ENCODE results near the gene BLM. TPM values are rescaled to one million over a fixed set of nuclear protein-coding genes. Genes with fewer than 3 reads are reported as not detected.

The BLM gene
- polyA plus RNA-seq, 1 of the 3 experiments (the other 2 are of a cell fraction): 2.7 TPM

DNA sequence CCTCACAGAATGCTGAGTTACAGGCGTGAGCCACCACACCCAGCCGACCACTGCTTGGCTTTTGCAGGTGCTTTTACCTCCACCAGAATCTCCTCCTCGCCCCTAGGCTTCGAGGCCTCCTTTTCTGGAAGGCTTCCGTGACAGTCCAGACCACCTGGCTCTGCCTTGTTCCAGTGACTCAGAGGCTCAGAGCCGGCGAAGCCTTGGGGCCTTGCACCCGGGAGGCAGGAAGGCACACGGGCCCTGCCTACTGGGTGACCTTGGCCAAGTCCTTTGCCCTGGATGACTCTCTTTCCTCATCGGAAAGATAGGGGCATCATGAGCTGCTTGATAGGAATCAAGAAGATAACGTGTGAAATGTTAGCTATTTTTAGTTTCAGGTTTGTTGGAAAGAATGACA, 119.9 kb downstream of the BLM start:
- POLR2A ChIA-PET: no interaction called here
- Histone ChIP-seq H3K9ac (no peak overlapping the region), H3K4me3 (ENCODE audit: low read depth in 2 of 2, low read length in 1 of 2) (no peak overlapping the region), H3F3A (replicated peaks; ENCODE audit: insufficient read depth) (peaks cover 4% of the 10 kb centered on the region), H3K4me1 (ENCODE audit: control insufficient read depth in 1 of 2, insufficient read depth in 2 of 2, low read depth in 1 of 2, low read length in 1 of 2) (peaks cover 0 to 11% of the 10 kb centered on the region in 2 experiments; a peak in 1 of 4 replicates), H3K27ac (ENCODE audit: low read depth in 2 of 2, low read length in 1 of 2) (no peak overlapping the region), H3K9me3 (no peaks in the 10 kb centered on the region), H3K79me2 (ENCODE audit: insufficient read depth) (no peaks in the 10 kb centered on the region), H2AFZ (ENCODE audit: low read depth) (no peak overlapping the region), H3K9me2 (no peaks in the 10 kb centered on the region), H4K20me1 (ENCODE audit: insufficient read depth) (no peaks in the 10 kb centered on the region), H3K27me3 (ENCODE audit: insufficient read depth) (no peaks in the 10 kb centered on the region), H3K4me2 (no peak overlapping the region), H3K36me3 (replicated peaks in 1 of 2; ENCODE audit: control insufficient read depth in 1 of 2, insufficient read depth in 2 of 2, low read length in 1 of 2) (no peaks in the 10 kb centered on the region)
- WGBS (ENCODE audit: low lambda C conversion rate): 79% methylated on average over 10 of the region's 11 CpGs
- CTCF ChIA-PET: no interaction called here
- no peak for DNase-seq
- TF ChIP-seq NRF1 (IDR thresholded peaks at IDR 0.05; ENCODE audit: low read depth, low read length): no peak
- TF ChIP-seq RCOR1 (IDR thresholded peaks at IDR 0.05; ENCODE audit: low read length): no peak
- TF ChIP-seq RFX5 (IDR thresholded peaks at IDR 0.05; ENCODE audit: low read length): no peak
- no peak for TF ChIP-seq RAD21 (IDR thresholded peaks at IDR 0.05; ENCODE audit: low read length)
- TF ChIP-seq MEF2A (IDR thresholded peaks at IDR 0.05; ENCODE audit: borderline replicate concordance, low read depth): no peak
- TF ChIP-seq SMC3 (IDR thresholded peaks at IDR 0.05; ENCODE audit: low read depth, low read length): no peak
- TF ChIP-seq, protein P1, sequence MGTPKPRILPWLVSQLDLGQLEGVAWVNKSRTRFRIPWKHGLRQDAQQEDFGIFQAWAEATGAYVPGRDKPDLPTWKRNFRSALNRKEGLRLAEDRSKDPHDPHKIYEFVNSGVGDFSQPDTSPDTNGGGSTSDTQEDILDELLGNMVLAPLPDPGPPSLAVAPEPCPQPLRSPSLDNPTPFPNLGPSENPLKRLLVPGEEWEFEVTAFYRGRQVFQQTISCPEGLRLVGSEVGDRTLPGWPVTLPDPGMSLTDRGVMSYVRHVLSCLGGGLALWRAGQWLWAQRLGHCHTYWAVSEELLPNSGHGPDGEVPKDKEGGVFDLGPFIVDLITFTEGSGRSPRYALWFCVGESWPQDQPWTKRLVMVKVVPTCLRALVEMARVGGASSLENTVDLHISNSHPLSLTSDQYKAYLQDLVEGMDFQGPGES (IDR thresholded peaks at IDR 0.05; ENCODE audit: low read depth, low read length): no peak
- TF ChIP-seq EP300 (IDR thresholded peaks at IDR 0.05; ENCODE audit: borderline replicate concordance in 1 of 2, low read depth in 1 of 2, low read length in 1 of 2): no peak

DNA sequence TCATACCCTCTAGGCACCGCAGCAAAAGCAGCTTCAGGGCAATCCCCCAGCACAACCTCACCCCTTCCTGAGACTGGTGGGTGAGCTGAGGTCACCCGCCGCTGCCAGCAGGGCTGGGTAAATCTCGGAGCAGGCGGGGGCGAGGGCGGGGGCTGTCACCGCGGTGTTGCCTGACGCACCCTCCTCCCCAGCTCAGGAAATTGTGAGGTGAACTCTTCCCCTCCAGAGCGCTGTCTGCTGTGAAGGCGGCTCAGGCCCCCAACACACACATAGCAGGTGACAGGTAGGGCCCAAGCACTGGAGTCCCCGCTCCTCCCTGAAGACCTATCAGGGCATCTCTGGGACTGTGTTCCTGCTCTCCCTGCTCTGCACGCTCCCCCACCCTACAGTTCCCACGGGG, 121.0 kb downstream of the BLM start:
- Histone ChIP-seq H3K36me3 (replicated peaks in 1 of 2; ENCODE audit: control insufficient read depth in 1 of 2, insufficient read depth in 2 of 2, low read length in 1 of 2) (no peaks in the 10 kb centered on the region), H3K4me1 (ENCODE audit: control insufficient read depth in 1 of 2, insufficient read depth in 2 of 2, low read depth in 1 of 2, low read length in 1 of 2) (peaks cover 0 to 11% of the 10 kb centered on the region in 2 experiments; a peak in 1 of 4 replicates), H2AFZ (ENCODE audit: low read depth) (no peak overlapping the region), H3K9me2 (no peaks in the 10 kb centered on the region), H3K27ac (ENCODE audit: low read depth in 2 of 2, low read length in 1 of 2) (no peak overlapping the region), H4K20me1 (ENCODE audit: insufficient read depth) (no peaks in the 10 kb centered on the region), H3F3A (replicated peaks; ENCODE audit: insufficient read depth) (peaks cover 4% of the 10 kb centered on the region), H3K27me3 (ENCODE audit: insufficient read depth) (no peaks in the 10 kb centered on the region), H3K4me3 (ENCODE audit: low read depth in 2 of 2, low read length in 1 of 2) (no peak overlapping the region), H3K9ac (no peak overlapping the region), H3K79me2 (ENCODE audit: insufficient read depth) (no peaks in the 10 kb centered on the region), H3K9me3 (no peaks in the 10 kb centered on the region), H3K4me2 (no peak overlapping the region)
- ChIA-PET CTCF (no interaction called here), POLR2A (no interaction called here)
- 88% methylated on average over 12 of the region's 15 CpGs for WGBS (ENCODE audit: low lambda C conversion rate)
- no peak for DNase-seq
- TF ChIP-seq EP300 (IDR thresholded peaks at IDR 0.05; ENCODE audit: borderline replicate concordance in 1 of 2, low read depth in 1 of 2, low read length in 1 of 2) (no peak), TAF1 (IDR thresholded peaks at IDR 0.05; ENCODE audit: borderline replicate concordance, low read depth, low read length) (no peak), FOXJ3 (CRISPR knock-in tag; IDR thresholded peaks at IDR 0.05) (no peak), FOXM1 (IDR thresholded peaks at IDR 0.05; ENCODE audit: low read depth) (no peak), ELF1 (IDR thresholded peaks at IDR 0.05) (no peak), SIN3A (IDR thresholded peaks at IDR 0.05; ENCODE audit: borderline replicate concordance, low read depth, low read length) (no peak), FOSL2 (IDR thresholded peaks at IDR 0.05; ENCODE audit: borderline replicate concordance, low read depth) (no peak), NFIC (IDR thresholded peaks at IDR 0.05; ENCODE audit: borderline replicate concordance) (no peak), TEAD4 (IDR thresholded peaks at IDR 0.05; ENCODE audit: borderline replicate concordance, insufficient read depth) (no peak)
- TF ChIP-seq, protein P2, sequence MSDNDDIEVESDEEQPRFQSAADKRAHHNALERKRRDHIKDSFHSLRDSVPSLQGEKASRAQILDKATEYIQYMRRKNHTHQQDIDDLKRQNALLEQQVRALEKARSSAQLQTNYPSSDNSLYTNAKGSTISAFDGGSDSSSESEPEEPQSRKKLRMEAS (IDR thresholded peaks at IDR 0.05; ENCODE audit: low read depth): no peak
- TF ChIP-seq, protein P3, sequence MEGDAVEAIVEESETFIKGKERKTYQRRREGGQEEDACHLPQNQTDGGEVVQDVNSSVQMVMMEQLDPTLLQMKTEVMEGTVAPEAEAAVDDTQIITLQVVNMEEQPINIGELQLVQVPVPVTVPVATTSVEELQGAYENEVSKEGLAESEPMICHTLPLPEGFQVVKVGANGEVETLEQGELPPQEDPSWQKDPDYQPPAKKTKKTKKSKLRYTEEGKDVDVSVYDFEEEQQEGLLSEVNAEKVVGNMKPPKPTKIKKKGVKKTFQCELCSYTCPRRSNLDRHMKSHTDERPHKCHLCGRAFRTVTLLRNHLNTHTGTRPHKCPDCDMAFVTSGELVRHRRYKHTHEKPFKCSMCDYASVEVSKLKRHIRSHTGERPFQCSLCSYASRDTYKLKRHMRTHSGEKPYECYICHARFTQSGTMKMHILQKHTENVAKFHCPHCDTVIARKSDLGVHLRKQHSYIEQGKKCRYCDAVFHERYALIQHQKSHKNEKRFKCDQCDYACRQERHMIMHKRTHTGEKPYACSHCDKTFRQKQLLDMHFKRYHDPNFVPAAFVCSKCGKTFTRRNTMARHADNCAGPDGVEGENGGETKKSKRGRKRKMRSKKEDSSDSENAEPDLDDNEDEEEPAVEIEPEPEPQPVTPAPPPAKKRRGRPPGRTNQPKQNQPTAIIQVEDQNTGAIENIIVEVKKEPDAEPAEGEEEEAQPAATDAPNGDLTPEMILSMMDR (IDR thresholded peaks at IDR 0.05): no peak
- TF ChIP-seq, protein P4, sequence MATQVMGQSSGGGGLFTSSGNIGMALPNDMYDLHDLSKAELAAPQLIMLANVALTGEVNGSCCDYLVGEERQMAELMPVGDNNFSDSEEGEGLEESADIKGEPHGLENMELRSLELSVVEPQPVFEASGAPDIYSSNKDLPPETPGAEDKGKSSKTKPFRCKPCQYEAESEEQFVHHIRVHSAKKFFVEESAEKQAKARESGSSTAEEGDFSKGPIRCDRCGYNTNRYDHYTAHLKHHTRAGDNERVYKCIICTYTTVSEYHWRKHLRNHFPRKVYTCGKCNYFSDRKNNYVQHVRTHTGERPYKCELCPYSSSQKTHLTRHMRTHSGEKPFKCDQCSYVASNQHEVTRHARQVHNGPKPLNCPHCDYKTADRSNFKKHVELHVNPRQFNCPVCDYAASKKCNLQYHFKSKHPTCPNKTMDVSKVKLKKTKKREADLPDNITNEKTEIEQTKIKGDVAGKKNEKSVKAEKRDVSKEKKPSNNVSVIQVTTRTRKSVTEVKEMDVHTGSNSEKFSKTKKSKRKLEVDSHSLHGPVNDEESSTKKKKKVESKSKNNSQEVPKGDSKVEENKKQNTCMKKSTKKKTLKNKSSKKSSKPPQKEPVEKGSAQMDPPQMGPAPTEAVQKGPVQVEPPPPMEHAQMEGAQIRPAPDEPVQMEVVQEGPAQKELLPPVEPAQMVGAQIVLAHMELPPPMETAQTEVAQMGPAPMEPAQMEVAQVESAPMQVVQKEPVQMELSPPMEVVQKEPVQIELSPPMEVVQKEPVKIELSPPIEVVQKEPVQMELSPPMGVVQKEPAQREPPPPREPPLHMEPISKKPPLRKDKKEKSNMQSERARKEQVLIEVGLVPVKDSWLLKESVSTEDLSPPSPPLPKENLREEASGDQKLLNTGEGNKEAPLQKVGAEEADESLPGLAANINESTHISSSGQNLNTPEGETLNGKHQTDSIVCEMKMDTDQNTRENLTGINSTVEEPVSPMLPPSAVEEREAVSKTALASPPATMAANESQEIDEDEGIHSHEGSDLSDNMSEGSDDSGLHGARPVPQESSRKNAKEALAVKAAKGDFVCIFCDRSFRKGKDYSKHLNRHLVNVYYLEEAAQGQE (IDR thresholded peaks at IDR 0.05; ENCODE audit: low read depth, low read length): no peak
- TF ChIP-seq, protein P5, sequence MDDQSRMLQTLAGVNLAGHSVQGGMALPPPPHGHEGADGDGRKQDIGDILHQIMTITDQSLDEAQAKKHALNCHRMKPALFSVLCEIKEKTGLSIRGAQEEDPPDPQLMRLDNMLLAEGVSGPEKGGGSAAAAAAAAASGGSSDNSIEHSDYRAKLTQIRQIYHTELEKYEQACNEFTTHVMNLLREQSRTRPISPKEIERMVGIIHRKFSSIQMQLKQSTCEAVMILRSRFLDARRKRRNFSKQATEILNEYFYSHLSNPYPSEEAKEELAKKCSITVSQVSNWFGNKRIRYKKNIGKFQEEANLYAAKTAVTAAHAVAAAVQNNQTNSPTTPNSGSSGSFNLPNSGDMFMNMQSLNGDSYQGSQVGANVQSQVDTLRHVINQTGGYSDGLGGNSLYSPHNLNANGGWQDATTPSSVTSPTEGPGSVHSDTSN (IDR thresholded peaks at IDR 0.05): no peak

Measured in SK-N-SH (cell line).